ENCODE results near the gene NAXD. TPM values are rescaled to one million over a fixed set of nuclear protein-coding genes. Genes with fewer than 3 reads are reported as not detected.
A peak's percentile ranks its signal among the peaks of the same experiment; 100 is the strongest.
"Not testable (repeated sequence)": the region's sequence is repeated elsewhere in the genome, so short reads cannot be mapped to it uniquely, and the experiment has no call there.

The NAXD gene
- total and polyA plus RNA-seq, 10 of the 15 experiments (the other 5 are each of a cell fraction or from before 2014, with no cell fraction given) = 1.5 to 36.2 (median 23.8) TPM

DNA sequence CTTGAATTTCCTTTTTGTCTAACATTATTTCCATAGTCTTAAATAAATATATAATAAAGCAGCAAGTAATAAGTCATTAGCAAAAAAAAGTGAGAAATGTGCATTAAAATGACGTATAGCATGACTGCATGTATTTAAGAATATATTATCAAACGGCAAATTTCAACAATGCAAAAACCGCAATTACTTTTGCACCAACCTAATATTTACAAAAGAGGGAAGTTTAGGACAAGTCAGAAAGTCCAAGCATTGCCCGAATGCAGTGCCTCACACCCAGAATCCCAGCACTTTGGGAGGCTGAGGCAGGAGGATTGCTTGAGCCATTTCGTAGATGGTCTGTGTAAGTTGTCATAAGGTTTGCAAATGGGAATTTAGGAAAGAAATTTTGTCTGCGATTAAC, 10.2 kb upstream of the NAXD start:
- H2AFZ ChIP-seq (ENCODE audit: control insufficient read depth, low read depth, low read length) = no peak overlapping the region
- no peaks in the 10 kb centered on the region for H3K27me3 ChIP-seq (replicated peaks in 1 of 2; ENCODE audit: control insufficient read depth in 2 of 2, insufficient read depth in 2 of 2, low read length in 1 of 2)
- intact Hi-C loops (cut with micrococcal nuclease; ENCODE audit: unreplicated experiment) = no loop called here
- no peak overlapping the region for H3K4me3 ChIP-seq
- DNase-seq (ENCODE audit: low read depth, low spot score) (no peak), FAIRE-seq (no peak), ATAC-seq (no peak)
- POLR2A ChIA-PET = no interaction called here
- no TSS peak for BruUV-seq (replicated peaks)
- no peak overlapping the region for H3K4me2 ChIP-seq (ENCODE audit: control insufficient read depth, insufficient read depth)
- TF ChIP-seq, protein P1, sequence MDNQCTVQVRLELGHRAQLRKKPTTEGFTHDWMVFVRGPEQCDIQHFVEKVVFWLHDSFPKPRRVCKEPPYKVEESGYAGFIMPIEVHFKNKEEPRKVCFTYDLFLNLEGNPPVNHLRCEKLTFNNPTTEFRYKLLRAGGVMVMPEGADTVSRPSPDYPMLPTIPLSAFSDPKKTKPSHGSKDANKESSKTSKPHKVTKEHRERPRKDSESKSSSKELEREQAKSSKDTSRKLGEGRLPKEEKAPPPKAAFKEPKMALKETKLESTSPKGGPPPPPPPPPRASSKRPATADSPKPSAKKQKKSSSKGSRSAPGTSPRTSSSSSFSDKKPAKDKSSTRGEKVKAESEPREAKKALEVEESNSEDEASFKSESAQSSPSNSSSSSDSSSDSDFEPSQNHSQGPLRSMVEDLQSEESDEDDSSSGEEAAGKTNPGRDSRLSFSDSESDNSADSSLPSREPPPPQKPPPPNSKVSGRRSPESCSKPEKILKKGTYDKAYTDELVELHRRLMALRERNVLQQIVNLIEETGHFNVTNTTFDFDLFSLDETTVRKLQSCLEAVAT (IDR thresholded peaks at IDR 0.05) = no peak
- TF ChIP-seq, protein P2, sequence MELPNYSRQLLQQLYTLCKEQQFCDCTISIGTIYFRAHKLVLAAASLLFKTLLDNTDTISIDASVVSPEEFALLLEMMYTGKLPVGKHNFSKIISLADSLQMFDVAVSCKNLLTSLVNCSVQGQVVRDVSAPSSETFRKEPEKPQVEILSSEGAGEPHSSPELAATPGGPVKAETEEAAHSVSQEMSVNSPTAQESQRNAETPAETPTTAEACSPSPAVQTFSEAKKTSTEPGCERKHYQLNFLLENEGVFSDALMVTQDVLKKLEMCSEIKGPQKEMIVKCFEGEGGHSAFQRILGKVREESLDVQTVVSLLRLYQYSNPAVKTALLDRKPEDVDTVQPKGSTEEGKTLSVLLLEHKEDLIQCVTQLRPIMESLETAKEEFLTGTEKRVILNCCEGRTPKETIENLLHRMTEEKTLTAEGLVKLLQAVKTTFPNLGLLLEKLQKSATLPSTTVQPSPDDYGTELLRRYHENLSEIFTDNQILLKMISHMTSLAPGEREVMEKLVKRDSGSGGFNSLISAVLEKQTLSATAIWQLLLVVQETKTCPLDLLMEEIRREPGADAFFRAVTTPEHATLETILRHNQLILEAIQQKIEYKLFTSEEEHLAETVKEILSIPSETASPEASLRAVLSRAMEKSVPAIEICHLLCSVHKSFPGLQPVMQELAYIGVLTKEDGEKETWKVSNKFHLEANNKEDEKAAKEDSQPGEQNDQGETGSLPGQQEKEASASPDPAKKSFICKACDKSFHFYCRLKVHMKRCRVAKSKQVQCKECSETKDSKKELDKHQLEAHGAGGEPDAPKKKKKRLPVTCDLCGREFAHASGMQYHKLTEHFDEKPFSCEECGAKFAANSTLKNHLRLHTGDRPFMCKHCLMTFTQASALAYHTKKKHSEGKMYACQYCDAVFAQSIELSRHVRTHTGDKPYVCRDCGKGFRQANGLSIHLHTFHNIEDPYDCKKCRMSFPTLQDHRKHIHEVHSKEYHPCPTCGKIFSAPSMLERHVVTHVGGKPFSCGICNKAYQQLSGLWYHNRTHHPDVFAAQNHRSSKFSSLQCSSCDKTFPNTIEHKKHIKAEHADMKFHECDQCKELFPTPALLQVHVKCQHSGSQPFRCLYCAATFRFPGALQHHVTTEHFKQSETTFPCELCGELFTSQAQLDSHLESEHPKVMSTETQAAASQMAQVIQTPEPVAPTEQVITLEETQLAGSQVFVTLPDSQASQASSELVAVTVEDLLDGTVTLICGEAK (IDR thresholded peaks at IDR 0.05; ENCODE audit: borderline replicate concordance) = peak; percentile 29; the same call in 1 of the 2 replicates
- RAD21 ChIA-PET (ENCODE audit: unreplicated experiment) = no interaction called here
- no peaks in the 10 kb centered on the region for H4K20me1 ChIP-seq (ENCODE audit: control insufficient read depth, insufficient read depth)
- no peak overlapping the region for H3K27ac ChIP-seq (ENCODE audit: control insufficient read depth, insufficient read depth)
- H3K79me2 ChIP-seq (ENCODE audit: control insufficient read depth, insufficient read depth, low read length) = no peaks in the 10 kb centered on the region
- no peak overlapping the region for H3K9ac ChIP-seq (ENCODE audit: control insufficient read depth, insufficient read depth, low read length)
- H3K4me1 ChIP-seq (ENCODE audit: control insufficient read depth, insufficient read depth, low read length) = peaks cover 5% of the 10 kb centered on the region
- CTCF ChIA-PET = interaction anchor here (1.3 kb wide), 1 partner anchor 9 kb away, joined by 3 read pairs; no protein-coding TSS in a partner anchor
- WGBS (ENCODE audit: insufficient coverage, insufficient replicate concordance, low lambda C conversion rate, missing lambda C conversion rate) = 84% methylated on average over 6 of the region's 6 CpGs
- H3K9me3 ChIP-seq (replicated peaks; ENCODE audit: control insufficient read depth, insufficient read depth, low read length) = no peaks in the 10 kb centered on the region
- SMC1A ChIA-PET (ENCODE audit: uncharacterized antibody, unreplicated experiment) = interaction anchor here (1.6 kb wide), 1 partner anchor 15 kb away, joined by 3 read pairs; no protein-coding TSS in a partner anchor
- in situ Hi-C loops (cut with MboI) = no loop called here
- no peaks in the 10 kb centered on the region for H3K36me3 ChIP-seq (ENCODE audit: control insufficient read depth in 2 of 2, insufficient read depth in 2 of 2, low read length in 1 of 2)

DNA sequence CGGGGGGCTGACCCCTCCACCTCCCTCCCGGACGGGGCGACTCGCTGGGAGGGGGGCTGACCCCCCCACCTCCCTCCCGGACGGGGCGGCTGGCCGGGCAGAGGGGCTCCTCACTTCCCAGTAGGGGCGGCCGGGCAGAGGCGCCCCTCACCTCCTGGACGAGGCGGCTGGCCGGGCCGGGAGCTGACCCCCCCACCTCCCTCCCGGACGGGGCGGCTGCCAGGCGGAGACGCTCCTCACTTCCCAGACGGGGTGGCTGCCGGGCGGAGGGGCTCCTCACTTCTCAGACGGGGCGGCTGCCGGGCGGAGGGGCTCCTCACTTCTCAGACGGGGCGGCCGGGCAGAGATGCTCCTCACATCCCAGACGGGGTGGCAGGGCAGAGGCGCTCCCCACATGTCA, 9.1 kb upstream of the NAXD start:
- SMC1A ChIA-PET (ENCODE audit: uncharacterized antibody, unreplicated experiment); H3K79me2 ChIP-seq (ENCODE audit: control insufficient read depth, insufficient read depth, low read length); FAIRE-seq; ATAC-seq; in situ Hi-C loops (cut with MboI); POLR2A ChIA-PET; H4K20me1 ChIP-seq (ENCODE audit: control insufficient read depth, insufficient read depth); H3K36me3 ChIP-seq (ENCODE audit: control insufficient read depth in 2 of 2, insufficient read depth in 2 of 2, low read length in 1 of 2); CTCF ChIA-PET; H3K27me3 ChIP-seq (replicated peaks in 1 of 2; ENCODE audit: control insufficient read depth in 2 of 2, insufficient read depth in 2 of 2, low read length in 1 of 2); H3K9ac ChIP-seq (ENCODE audit: control insufficient read depth, insufficient read depth, low read length); DNase-seq (ENCODE audit: low read depth, low spot score); H2AFZ ChIP-seq (ENCODE audit: control insufficient read depth, low read depth, low read length); BruUV-seq (replicated peaks); RAD21 ChIA-PET (ENCODE audit: unreplicated experiment); H3K4me3 ChIP-seq; H3K9me3 ChIP-seq (replicated peaks; ENCODE audit: control insufficient read depth, insufficient read depth, low read length); H3K4me2 ChIP-seq (ENCODE audit: control insufficient read depth, insufficient read depth); H3K27ac ChIP-seq (ENCODE audit: control insufficient read depth, insufficient read depth); intact Hi-C loops (cut with micrococcal nuclease; ENCODE audit: unreplicated experiment): not testable (repeated sequence)
- H3K4me1 ChIP-seq (ENCODE audit: control insufficient read depth, insufficient read depth, low read length) = peaks cover 12% of the 10 kb centered on the region
- WGBS (ENCODE audit: insufficient coverage, insufficient replicate concordance, low lambda C conversion rate, missing lambda C conversion rate) = 88% methylated on average over 9 of the region's 33 CpGs
